SIG-M5 treated with dmso at 0.1 percent for 504 hours (cell line): ENCODE results near the gene WDR17.
A peak's percentile ranks its signal among the peaks of the same experiment; 100 is the strongest.
"Not testable (repeated sequence)": the region's sequence is repeated elsewhere in the genome, so short reads cannot be mapped to it uniquely, and the experiment has no call there.

Experiments
- DNase-seq: peaks from one replicate; lab custom pipeline; 2025; ENCODE audit not compliant: unreplicated experiment; lab: John Stamatoyannopoulos, UW

WDR17 gene

DNA sequence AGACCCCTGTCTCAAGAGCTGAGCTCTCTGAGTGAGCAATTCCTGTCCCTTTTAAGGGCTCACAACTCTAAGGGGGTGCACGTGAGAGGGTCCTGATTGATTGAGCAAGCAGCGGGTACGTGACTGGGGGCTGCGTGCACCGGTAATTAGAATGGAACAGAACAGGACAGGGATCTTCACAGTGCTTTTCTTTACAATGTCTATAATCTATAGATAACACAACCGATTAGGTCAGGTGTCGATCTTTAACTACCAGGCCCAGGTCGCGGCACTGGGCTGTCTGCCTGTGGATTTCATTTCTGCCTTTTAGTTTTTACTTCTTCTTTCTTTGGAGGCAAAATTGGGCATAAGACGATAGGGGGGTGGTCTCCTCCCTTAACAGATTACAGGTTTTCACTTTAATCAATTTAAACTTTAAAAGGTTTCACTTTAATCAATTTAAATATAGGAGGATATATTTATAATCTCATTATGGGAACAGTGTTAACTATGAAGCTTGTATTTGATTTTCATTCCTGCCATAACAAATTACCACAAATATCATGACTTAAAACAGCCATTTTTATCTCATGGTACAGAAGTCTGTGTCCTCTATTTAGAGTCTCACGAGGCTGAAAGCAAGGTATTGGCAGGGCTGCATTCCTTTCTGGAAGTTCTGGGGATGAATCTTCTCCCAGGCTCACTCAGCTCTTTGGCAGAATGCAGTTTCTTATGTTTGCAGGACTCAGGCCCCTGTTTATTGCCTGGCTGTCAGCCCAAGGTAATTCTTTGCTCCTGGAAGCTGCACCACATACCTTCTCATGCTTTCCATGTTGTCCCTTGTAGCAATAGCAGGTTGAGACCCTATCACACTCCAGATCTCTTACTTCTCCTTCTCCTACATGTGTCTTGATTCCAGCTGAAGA lies 124.5 kb downstream of the WDR17 start:
- no peak for DNase-seq

DNA sequence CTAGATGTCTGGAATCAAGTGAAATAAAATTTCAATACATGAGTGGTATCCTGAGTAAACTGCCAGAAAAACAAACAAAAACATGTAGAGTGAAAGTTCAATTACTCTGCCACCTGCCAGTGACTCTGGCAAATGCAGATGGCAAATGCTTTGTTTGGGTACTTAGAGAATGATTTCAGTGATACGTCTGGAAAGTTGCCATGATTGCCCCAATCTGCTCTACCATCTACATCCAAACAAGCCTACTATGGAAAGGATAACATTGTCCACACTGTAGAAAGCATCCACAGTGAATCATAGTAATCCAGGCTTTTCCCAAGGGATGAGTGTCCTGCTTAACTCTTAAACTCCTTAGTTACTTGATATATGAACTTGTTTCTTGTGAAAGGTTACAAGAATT lies 126.3 kb downstream of the WDR17 start:
- no peak for DNase-seq

DNA sequence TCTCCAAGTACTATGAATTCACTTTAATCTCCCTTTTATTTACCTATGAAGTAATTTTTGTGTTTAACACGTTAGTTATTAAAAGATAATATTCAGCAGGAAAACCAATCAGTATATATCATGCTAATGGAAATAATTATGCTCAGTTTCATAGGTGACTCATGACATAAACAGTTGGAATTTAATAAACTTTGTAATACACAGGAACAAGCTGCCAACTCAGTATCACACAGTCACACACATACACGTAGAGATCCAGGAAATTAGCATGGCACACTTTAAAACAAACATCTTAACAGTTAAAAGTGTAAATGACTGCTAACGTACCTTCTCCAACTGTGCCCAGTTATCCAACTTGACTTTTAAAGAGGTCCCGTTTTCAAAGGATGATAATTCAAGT lies 127.5 kb downstream of the WDR17 start:
- DNase-seq: no peak

DNA sequence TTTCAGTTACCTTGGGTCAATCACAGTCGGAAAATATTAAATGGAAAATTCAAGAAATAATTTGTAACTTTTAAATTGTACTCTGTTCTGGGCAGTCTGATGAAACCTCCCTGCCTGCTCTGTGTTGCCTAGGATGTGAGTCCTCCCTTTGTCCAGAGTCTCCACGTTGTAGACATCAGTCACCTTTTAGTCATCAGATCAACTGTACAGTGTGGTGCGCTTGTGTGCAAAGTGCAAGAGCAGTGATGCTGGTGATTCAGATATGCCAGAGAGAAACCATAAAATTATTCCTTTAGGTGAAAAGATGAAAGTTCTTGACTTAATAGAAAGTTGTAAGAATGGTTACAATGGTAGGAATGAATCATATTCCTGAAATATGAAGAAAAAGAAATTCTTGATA lies 128.3 kb downstream of the WDR17 start:
- no peak for DNase-seq

DNA sequence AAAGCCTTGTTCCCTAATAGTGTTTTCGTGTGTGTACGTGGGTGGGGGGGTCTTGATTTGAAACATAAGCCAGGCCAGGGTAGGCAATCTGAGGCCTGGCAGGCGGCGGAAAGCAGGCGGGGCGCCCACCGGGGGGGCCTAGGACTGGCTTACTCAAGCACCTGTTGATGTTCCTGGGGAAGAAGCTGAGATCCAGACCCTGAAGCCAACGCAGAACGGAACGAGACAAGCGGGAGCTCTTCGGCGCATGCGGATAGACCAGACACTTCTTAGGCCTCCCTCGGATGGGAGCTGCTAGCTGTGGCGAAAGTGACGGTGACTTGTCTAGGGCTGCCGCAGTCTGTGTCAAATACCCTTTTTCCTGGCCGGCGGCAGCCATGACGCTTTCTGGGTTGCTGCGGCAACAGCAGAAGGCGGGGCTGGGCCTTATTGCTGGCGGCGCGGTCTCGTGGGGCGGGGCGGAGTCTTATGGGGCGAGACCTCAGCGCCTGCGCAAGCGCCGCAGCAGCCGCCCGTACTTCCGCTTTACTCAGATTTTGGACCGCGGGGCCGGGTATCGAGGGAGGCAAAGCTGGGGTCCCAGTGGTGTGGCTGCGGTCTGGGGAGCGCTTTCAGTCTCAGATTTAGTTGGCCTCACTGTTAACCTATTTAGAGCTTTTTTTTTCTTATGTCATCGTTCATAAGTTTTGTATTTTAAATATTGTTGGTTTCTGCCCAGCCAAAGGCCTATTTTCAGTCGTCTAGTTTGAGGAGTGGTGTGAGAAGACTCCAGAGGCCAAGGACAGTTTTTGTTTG lies 129.7 kb downstream of the WDR17 start, which contains the start of gene SPATA4:
Gene SPATA4, minus strand, starts transcription at position 402 of the 795 bp plus-strand sequence. Its CDS starts 23 bp downstream, at position 379.
- DNase-seq: peak; percentile 89

DNA sequence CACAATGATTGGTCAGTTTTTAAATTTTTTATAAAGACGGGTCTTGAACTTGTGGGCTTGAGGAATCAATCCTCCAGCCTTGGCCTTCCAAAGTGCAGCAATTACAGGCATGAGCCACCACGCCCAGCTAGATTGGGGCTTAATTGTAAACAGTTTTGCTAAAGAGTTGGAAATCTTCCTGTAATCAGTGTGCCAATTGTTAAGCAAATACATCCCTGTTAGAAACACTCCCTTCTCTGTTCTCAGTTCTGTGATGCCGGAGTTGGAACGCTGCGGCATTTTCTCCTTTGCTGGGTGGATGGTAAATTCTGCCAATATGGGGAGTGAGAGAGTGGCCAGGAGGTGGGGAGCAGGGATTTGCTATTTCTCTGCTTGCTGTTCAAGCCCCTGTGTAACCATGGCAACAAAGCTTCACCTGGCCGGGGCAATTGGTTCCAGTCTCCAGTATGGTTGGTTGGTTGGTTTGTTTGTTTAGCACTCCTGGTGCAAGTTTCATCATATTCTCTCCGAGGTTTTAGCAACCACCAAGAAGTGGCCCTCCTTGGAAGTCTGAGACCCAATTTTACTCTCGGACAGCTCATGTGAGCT lies 132.8 kb downstream of the WDR17 start:
- DNase-seq: no peak

DNA sequence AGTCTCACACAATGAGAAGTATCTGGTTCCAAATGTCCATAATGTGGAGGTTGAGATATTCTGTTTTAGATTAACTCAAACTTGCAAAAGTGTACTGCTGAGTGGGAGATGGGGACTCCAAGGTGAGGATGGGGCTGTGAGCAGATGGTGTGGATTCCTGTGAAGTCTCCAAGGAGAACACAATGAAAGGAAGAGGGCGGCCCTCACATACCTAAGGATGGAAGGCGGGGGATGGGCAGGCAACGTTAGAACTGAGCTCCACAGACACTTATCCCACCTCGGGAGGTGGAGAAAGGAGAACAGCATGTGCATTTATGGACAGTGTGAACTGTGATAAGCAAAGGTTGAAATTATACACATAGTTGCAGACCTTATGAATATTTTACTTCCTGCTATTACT lies 139.7 kb downstream of the WDR17 start:
- DNase-seq: no peak

DNA sequence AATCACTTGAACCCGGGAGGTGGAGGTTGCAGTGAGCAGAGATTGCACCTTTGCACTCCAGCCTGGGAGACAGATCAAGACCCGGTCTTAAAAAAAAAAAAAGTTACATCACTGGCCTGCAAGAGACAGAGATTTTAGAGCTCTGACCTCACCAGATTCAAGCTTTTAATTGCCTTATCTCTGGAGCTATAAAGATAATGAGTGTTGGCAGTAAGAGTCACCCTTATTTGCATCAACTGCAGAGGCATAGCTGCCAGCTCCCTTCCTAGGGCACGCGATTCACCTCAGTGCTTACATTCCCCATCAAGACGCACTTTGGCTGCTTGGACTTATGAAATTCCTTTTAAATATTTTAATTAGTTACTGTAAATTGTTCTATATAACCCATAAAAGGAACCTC lies 142.2 kb downstream of the WDR17 start:
- DNase-seq: no peak

DNA sequence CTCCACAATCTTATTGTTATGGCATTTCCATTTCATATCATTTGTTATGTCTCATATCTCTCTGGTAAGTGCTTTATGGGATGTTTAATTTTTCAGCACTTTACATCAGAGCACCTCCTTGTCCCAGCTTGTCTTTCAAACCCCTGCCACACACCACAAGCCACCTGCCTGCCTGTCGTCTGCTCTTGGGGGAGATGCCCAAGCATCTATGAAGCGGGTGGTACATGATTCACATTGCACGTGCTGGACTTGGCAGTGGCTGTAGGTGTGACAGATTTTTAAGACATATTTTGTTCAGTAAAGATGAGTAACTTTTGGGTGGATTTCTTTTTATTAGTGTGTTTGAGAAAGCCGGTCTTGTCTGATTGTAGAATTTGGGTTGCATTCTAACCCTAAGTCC lies 143.9 kb downstream of the WDR17 start:
- no peak for DNase-seq

DNA sequence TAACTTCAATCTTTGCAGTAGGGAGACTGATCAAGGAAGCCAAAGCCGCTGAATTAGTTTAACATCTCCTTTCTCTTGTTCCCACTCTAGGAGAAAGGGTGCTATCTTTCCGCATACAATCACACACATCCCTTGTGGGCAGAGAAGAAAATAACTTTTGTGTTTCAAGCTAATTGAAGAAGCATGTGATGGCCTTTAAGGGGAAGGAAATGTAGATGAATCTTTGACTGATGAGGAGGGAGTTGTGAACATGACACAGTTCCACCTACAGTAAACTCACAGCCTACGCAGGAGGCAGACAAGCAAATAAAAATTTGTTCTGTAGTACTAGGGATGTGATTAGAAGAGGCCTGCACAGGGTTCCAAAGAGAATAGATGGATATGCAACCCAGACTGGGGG lies 144.5 kb downstream of the WDR17 start:
- DNase-seq: no peak

DNA sequence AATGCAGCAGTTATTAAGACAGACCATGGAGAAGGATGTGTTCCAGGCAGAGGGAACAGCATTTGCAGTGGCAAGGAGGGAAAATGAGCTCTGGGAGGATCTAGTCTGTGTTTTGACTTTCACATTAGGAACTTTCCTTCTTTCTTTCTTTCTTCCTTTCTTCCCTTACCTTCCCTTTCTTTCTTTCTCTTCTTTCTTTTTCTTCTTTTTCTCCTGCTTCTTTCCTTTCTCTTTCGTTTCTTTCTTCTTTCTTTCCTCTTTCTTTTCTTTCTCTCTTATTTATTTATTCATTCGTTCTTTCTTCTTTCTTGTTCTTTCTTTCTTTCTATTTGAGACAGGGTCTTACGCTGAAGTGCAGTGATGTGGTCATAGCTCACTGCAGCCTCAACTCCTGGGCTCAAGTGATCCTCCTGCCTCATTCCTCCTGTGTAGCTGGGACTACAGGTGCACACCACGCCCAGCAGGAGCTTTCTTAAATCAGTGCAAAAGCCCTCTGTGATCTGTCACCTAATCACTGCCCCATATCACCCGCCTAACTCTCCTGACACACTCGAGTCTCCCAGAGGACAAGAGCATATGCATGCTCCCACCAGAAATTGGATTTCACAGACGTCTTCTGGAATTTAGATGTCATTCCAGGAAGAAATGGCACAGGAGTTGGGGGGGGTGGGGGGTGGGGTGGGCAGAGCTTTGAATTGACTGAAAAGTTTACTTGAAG lies 145.1 kb downstream of the WDR17 start:
- DNase-seq: no peak

DNA sequence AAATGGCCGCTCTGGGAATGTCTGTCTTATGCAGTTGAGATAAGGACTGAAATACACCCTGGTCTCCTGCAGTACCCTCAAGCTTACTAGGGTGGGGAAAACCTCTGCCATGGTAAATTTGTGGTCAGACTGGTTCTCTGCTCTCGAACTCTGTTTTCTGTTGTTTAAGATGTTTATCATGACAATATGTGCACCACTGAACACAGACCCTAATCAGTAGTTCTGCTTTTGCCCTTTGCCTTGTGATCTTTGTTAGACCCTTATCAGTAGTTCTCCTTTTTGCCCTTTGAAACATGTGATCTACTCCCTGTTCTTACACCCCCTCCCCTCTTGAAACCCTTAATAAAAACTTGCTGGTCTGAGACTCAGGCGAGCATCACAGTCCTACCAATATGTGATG lies 146.7 kb downstream of the WDR17 start:
- not testable (repeated sequence) for DNase-seq

DNA sequence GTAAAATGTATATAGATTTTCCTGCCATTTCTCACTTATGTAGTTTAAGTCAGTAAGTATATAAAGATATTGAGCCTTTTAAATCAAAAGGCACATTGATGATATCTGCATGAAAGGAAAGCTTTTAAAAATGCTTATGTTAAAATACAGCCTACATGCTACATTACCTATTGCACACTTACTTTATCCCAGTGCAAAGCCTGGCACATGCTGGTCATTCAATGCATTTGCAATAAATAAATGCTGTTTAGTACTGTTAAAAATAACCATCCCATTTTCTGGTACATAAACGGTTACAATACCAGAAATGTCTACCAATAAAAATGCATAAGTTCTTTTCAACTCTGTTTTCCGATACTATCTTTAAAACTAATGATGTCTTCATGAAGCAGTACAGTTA lies 151.9 kb downstream of the WDR17 start:
- no peak for DNase-seq

DNA sequence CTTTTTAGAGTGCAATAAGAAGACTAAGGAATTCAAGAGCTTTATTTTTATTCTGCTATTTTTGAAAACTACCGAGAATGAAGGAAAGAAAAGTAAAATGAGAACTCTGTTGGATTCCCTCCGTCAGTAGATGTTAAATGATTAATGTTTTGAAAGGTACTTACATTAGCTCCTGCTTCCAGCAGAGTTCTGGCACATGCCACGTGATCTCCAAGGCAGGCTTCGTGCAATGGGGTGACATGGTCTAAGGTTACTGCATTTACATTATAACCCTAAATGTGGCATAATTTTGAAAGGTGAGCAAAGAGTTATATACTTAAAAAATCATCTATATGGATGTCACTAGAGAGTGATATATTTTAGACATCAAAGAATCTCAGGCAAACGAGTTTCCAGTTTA lies 156.5 kb downstream of the WDR17 start:
- DNase-seq: no peak

DNA sequence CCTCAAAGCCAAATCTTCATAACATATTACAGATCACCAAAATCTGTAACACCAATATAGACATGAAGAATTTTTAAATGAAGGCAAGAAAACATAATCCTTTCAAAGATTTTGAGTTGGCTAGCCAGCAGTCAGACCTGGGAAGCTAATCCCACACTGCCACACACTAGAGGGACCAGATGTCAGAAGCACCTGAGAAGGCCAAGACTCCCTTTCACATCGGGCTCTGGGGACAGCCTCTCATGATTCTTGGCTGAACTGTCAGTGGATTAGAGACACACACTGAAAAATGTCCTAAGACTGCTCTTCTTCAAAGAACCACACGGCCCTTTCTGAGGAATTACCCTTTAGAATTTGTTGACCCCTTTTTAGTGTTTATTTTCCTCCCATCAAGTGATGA lies 157.9 kb downstream of the WDR17 start:
- no peak for DNase-seq

DNA sequence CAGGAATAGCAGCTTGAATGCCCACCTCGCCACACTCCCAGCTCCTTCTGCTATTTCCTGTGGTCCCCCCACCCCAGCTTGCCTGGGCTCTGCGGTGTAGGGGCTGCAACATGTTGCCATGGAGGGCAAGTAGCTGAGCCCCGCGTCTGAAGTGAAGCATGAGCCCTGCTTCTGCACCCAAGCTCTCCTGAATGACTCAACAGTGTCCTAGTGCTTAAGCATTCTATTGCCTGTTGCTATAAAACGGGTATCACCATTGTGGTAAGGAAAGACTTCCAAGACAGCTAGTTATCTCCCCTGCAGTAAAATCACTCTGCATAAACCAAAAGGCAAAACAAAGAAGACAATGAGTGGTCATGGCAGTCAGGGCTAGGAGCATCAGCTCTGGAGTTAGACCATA lies 161.1 kb downstream of the WDR17 start:
- no peak for DNase-seq

DNA sequence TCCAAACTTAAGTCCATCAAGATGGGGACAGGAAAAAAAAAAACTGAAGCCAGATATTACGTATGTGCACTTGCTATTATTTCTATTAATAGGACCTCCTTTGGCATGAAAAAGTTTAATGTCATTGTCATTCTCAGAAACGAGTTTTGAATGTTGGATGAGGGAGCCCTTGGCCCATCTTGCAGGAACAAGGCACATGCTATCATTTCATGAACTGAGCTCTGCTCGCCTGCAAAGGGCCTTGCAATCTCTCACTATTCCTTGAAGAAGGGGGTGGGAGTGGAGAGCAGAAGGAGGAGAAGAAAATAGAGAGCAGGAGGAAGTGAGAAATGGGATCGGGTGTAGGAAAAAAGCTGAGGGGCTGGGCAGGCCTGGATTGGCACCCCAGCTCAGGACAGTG lies 164.0 kb downstream of the WDR17 start:
- no peak for DNase-seq
